ENCODE results near the gene RFX2. TPM values are rescaled to one million over a fixed set of nuclear protein-coding genes. Genes with fewer than 3 reads are reported as not detected.

Gene RFX2
- total RNA-seq, 4 donors from 2014 or later: 8.1 to 93.0 (median 20.4) TPM

DNA sequence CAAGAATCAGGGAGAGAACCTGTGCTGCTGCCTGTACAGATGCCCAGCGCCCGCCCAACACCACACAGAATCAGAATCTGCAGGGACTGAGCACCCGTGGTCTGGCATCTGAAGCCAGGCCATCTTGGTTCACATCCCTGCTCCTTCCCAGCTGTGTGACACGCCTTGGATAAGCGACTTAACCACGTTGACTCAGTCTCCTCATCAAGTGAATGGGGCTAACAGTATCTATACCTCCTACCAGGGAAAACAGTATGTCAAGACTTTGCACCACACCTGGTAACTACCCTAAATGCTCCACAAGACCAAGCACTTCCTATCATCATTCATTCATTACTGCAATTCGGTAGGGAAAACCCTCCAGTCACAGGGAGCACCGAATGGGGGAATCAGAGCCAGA is 133.5 kb downstream of the RFX2 start:
- DNase-seq (ENCODE audit: low spot score) (no peak), ATAC-seq (ENCODE audit: low FRiP score) (no peak)
- TF ChIP-seq, protein P1, sequence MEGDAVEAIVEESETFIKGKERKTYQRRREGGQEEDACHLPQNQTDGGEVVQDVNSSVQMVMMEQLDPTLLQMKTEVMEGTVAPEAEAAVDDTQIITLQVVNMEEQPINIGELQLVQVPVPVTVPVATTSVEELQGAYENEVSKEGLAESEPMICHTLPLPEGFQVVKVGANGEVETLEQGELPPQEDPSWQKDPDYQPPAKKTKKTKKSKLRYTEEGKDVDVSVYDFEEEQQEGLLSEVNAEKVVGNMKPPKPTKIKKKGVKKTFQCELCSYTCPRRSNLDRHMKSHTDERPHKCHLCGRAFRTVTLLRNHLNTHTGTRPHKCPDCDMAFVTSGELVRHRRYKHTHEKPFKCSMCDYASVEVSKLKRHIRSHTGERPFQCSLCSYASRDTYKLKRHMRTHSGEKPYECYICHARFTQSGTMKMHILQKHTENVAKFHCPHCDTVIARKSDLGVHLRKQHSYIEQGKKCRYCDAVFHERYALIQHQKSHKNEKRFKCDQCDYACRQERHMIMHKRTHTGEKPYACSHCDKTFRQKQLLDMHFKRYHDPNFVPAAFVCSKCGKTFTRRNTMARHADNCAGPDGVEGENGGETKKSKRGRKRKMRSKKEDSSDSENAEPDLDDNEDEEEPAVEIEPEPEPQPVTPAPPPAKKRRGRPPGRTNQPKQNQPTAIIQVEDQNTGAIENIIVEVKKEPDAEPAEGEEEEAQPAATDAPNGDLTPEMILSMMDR (IDR thresholded peaks at IDR 0.05): no peak

DNA sequence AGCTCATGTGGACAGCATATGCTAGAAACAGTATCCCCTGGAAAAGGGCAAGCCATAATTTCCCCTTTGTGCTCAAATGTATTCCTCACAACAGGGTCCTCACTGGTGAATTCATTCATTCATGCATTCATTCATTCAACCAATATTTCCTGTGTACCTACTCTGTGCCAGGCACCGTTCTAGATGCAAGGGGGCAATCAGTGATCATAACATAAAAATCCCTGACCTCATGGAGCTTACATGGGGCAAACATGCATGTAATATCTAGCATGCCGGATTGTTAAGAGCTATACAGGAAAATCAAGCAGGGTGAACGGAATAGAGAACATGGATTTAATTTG is 134.9 kb downstream of the RFX2 start:
- TF ChIP-seq, protein P1 (IDR thresholded peaks at IDR 0.05): no peak
- no peak for ATAC-seq (ENCODE audit: low FRiP score)
- no peak for DNase-seq (ENCODE audit: low spot score)

DNA sequence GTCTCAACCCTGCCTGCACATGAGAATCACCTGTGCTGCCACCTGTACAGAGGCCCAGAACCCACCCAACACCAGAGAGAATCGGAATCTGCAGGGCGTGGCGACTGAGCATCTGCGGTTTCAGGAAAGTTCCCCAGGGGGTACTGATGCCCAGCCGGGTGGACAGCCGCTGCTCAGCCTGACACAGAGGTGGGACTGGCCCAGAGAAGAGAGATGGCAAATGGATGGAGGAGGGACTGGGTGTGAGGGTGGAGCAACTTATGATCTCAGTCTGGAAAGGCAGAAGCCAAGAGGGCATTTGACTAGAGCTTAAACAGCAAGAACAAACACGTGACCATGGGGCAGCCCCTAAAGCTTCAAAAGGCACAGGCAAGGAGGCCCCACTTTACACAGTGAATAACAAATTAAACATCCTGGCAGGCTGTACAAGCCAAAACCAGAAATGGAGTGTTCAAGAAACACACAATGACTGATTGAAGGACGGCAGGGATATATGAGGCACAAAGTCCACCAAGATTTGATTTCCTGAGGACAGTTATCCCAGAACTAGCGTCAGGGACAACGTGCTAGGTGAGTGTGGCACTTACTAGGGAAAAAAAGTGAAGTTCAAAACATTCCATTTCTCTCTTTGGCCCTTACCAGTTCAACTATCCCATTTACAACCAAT is 135.4 kb downstream of the RFX2 start:
- TF ChIP-seq, protein P1 (IDR thresholded peaks at IDR 0.05): no peak
- no peak for ATAC-seq (ENCODE audit: low FRiP score)
- no peak for DNase-seq (ENCODE audit: low spot score)

DNA sequence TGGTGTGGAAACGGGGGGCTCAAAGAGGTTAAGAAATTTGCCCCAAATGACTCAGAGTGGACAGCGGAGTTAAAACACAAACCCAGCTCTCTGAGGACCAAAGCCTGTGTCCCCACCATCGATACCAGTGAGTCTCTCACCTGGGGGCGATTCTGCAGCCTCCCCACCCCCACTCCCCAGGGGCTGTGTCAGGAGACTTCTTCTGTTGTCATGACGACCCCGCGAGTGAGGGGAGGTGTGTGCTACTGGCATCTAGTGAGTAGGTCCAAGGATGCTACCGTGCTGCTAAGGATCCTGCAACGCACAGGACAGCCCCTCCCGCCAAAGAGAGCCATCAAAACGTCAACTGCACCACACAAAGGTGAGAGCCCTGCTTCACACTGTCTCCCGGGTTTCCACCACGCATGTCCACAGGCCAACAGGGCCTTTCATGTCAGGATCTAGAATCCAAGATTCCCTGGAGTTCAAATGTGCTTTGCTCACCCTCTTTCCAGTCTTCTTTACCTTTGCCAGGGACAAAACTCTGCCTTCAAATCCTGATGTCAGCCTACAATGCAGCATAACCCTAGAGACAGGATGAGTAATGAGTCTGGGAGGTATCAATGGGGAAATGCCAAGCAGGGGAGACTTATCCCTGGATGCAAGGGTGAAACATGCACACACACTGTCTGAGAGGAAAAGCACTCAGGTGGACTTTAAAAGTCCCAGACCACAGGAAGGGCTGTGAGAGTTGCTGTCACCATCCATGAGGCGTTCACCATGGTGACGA is 136.2 kb downstream of the RFX2 start:
- ATAC-seq (ENCODE audit: low FRiP score) (no peak), DNase-seq (ENCODE audit: low spot score) (no peak)
- TF ChIP-seq, protein P1 (IDR thresholded peaks at IDR 0.05): no peak

DNA sequence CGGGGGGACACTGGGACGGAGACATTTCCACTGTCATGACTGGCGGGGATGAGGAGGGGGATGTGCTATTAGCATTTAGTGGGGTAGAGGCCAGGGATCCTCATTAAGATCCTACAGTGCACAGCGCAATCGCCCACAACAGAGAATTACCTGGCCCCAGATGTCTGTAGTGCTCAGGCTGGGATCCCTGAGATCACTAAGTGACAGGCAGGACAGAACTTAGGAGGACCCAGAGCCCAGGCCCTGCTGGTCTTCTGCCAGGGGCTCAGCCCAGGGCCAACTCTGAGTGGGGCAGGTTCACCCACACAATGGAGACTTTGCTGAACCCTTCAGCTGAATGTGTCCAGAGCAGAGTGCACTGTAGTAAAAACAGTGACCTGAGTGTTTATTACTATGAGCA is 136.9 kb downstream of the RFX2 start:
- no peak for ATAC-seq (ENCODE audit: low FRiP score)
- DNase-seq (ENCODE audit: low spot score): no peak
- TF ChIP-seq, protein P1 (IDR thresholded peaks at IDR 0.05): no peak

DNA sequence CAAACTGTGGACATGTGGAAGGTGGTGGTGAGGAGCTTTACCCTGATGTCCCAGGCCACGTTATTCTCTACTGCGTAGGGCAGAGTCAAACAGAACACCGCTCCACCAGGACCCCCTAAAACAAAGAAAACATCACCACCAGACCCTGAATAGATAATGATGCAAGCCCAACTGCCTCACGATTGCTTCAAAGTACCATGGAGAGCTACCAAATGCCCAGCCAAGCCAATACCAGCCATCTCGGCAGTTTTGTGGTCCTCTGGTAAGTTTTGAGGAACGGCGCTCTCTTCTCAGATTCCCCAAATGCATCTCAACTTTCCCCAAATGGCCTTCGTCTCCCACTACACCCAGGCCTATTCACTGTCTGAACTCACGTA is 138.0 kb downstream of the RFX2 start:
- TF ChIP-seq, protein P1 (IDR thresholded peaks at IDR 0.05): no peak
- ATAC-seq (ENCODE audit: low FRiP score) (no peak), DNase-seq (ENCODE audit: low spot score) (no peak)

Measured in omental fat pad (tissue), 4 donors.